Naive thymus-derived CD8-positive, alpha-beta T cell (primary cell): ENCODE results near the gene NAB1. TPM values are rescaled to one million over a fixed set of nuclear protein-coding genes. Genes with fewer than 3 reads are reported as not detected.

Source experiments
- ATAC-seq, 2 donors: fragments of 150-1000 bp; cut with Tn5 transposase in 1 of 2; sonication (Bioruptor Pico), chemical (Tn5 transposase) in 1 of 2; 1 replicate in 1 of 2; 2 replicates in 1 of 2; pipeline ENCODE4 v1.10.0; 2021; ENCODE audit warnings: mild to moderate bottlenecking in 2 of 2, moderate library complexity in 2 of 2
- POLR2A ChIA-PET: fragments of 350-600 bp; sonication (Branson Sonifier 250); formaldehyde crosslinking; loops from one replicate; lab custom pipeline; 2021; ENCODE audit warnings: antibody characterized with exemption; lab: Charles Lee
- DNase-seq, 10 donors: peaks; one replicate each; pipeline versions ENCODE4 v3.0.0 to v3.0.0-alpha.2; 2020 to 2022
- H3K27ac Mint-ChIP-seq, 10 donors: one replicate each; pipeline ENCODE4 v1.8.0; 2020 to 2022; ENCODE audit warnings: mild to moderate bottlenecking in 10 of 10, mixed read lengths in 10 of 10, moderate library complexity in 4 of 10, inconsistent platforms in 1 of 10
- H3K27me3 Mint-ChIP-seq, 5 donors: one replicate each; pipeline ENCODE4 v1.8.0; 2021 to 2022; ENCODE audit warnings: mixed read lengths in 5 of 5
- H3K36me3 Mint-ChIP-seq, 3 donors: one replicate each; pipeline ENCODE4 v1.8.0; 2020 to 2022; ENCODE audit warnings: mixed read lengths in 3 of 3, mild to moderate bottlenecking in 2 of 3, inconsistent platforms in 1 of 3
- H3K4me1 Mint-ChIP-seq, 4 donors: one replicate each; pipeline ENCODE4 v1.8.0; 2021 to 2022; ENCODE audit warnings: mixed read lengths in 4 of 4
- H3K4me3 Mint-ChIP-seq, 10 donors: one replicate each; pipeline ENCODE4 v1.8.0; 2020 to 2022; ENCODE audit warnings: mild to moderate bottlenecking in 10 of 10, mixed read lengths in 10 of 10, moderate library complexity in 6 of 10, inconsistent platforms in 1 of 10
- H3K9me3 Mint-ChIP-seq, 9 donors: one replicate each; pipeline ENCODE4 v1.8.0; 2020 to 2022; ENCODE audit warnings: mixed read lengths in 9 of 9, mild to moderate bottlenecking in 3 of 9, inconsistent platforms in 1 of 9, moderate library complexity in 1 of 9
- polyA plus RNA-seq, 3 donors: library from polyadenylated mRNA; unstranded; fragments of 300-500 nt; fragmentation: Illumina TruSeq; gene quantifications; one replicate each; pipeline ENCODE4 v1.2.3, GENCODE V29; 2021
- total RNA-seq, 8 experiments: library from RNA in 2 of 8; stranded (reverse) in 2 of 8; gene quantifications; one replicate each; pipeline ENCODE4 v1.2.3 and lab custom pipeline; 2021 to 2026

The NAB1 gene
- total and polyA plus RNA-seq, 5 experiments from 2014 or later = 2.7 to 24.3 (median 4.3) TPM

DNA sequence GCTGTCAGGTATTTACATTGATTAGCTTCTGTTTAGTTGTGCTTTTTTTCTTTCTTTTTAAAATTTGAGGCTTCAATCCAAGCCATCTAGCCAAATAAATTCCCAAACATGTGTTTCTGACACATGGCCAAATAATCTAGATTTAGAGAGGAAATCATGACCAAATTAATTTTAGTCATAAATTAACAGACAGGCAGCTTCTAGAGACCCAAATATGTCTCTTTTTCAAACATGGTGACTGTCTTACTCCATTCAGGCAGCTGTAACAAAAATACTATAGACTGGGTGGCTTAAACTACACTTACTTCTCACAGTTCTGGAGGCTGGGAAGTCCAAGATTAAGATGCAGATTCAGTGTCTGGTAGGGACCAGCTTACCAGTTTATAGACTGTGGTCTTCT is 23.2 kb upstream of the NAB1 start:
- peaks cover 0 to 8% (median 0%) of the 10 kb centered on the region in 9 donors for H3K9me3 Mint-ChIP-seq
- ATAC-seq = no peak
- peaks cover 0 to under 1% (median 0%) of the 10 kb centered on the region in 3 donors for H3K36me3 Mint-ChIP-seq

GRCh38 chr2:190626641-190627210 is 22.2 kb upstream of the NAB1 start:
- no peaks in the 10 kb centered on the region for H3K27me3 Mint-ChIP-seq
- POLR2A ChIA-PET = no interaction called here
- H3K9me3 Mint-ChIP-seq = peaks cover 0 to 8% (median 0%) of the 10 kb centered on the region in 9 donors
- DNase-seq (no peak), ATAC-seq (no peak)
- H3K36me3 Mint-ChIP-seq = no peaks in the 10 kb centered on the region
- peaks cover 21 to 35% (median 27%) of the 10 kb centered on the region in 4 donors for H3K4me1 Mint-ChIP-seq
- H3K27ac Mint-ChIP-seq = peak overlapping the region in 2 of 10 donors; percentile 30 to 35
- H3K4me3 Mint-ChIP-seq = peak overlapping the region in 2 of 10 donors; percentile 4 to 34

More for the DNA sequence above, 23.2 kb upstream of the NAB1 start:
- H3K27me3 Mint-ChIP-seq = no peaks in the 10 kb centered on the region
- DNase-seq = no peak
- no peak overlapping the region for H3K27ac Mint-ChIP-seq
- H3K4me1 Mint-ChIP-seq = peaks cover 21 to 35% (median 27%) of the 10 kb centered on the region in 4 donors
- POLR2A ChIA-PET = no interaction called here
- H3K4me3 Mint-ChIP-seq = no peak overlapping the region

DNA sequence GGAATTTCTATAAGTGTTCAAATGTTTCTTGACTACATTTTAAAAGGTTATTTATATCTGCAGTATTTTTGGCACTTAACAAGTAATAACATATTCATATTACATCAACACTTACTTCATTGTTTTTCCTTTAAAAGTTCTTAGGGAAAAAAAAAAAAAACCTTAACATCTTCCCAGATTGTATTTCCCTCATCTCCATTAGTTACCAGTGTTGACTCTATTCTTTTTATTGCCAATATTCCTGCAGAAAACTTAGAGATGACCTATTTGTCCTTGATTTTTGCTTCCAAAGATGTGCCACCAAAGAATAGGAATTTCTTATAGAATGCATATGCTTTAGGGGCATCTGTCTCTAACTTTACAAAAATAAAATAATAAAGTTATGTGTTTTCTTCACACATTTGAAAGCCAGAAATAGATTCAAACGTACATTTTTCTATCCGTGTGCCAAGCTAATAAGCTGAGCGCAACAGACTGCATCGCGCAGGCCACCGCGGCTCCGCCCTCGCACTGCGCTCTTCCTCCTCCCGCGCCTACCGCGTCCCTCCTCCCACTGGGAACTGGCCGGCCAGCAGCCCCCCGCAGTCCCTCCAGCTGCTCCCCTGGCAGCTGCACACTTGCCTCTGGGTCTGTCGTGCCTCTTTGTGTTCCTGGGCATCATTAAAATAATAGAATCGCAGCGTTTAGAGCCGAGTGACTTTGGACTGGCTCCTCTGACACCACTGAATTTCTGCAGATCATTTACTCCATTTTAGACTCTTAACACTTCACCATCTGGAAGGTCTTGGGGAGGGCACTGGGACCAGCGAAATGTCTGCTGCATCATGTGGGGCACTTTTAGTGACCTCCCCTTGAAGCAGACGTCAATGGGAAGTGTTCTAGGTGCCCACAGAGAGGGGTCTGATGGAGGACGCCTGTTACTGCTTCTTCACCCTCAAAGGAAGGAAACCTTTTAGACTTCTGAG is 21.2 kb upstream of the NAB1 start:
- H3K36me3 Mint-ChIP-seq = no peaks in the 10 kb centered on the region
- H3K4me1 Mint-ChIP-seq = peaks cover 21 to 35% (median 27%) of the 10 kb centered on the region in 4 donors
- H3K9me3 Mint-ChIP-seq = peaks cover 0 to 8% (median 0%) of the 10 kb centered on the region in 9 donors
- H3K27ac Mint-ChIP-seq = peak overlapping the region; percentile 86 to 97 (median 94)
- peak overlapping the region; percentile 92 to 99 (median 96) for H3K4me3 Mint-ChIP-seq
- POLR2A ChIA-PET = interaction anchor here (0.5 to 2.2 kb wide), 4 partner anchors 21 to 99 kb away, joined by 3 to 14 read pairs (median 3); partner anchors contain the start of gene NAB1
- ATAC-seq = peak; percentile 91 to 93
- peak in 8 of 10 donors; percentile 17 to 63 (median 44) for DNase-seq
- no peaks in the 10 kb centered on the region for H3K27me3 Mint-ChIP-seq

DNA sequence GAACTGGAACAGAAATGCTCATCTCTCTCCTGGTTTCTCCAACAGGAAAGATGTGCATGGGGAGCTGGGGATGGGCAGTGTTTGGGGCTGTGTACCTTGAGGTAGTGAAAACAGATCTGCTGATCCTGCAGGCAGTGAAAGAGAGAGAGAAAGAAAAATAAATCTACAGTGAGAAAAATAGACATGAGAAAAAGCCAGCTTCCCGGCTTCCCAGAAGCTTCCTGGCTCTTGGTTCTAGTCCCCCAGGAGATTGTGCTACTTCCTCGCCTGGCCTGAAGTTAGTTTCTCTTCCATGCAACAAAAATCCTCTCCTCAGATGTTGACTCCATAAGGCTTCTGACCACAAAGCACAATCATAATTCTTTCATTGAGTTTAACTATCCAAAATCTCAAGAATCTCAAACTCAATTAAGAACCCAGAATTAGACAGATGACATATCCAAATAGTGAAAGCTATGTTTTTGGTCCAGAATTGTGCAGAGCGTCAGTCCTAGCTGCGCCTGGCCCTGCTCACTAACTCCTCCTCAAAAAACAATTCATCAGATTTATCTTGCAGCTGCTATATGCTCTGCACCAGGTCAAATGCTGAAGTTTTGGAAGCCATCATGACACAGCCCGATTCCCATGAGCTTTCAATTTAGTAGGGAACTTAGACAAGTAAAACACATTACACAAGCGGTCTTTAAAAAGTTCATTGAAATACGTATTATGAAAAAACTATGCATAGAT is 20.1 kb upstream of the NAB1 start:
- POLR2A ChIA-PET = interaction anchor here (1.0 to 2.2 kb wide), 2 partner anchors 9 to 20 kb away, joined by 3 to 14 read pairs; partner anchors contain the start of gene NAB1
- DNase-seq (no peak), ATAC-seq (no peak)
- peak overlapping the region; percentile 0 to 97 (median 94) for H3K27ac Mint-ChIP-seq
- peaks cover 14 to 27% (median 23%) of the 10 kb centered on the region in 4 donors for H3K4me1 Mint-ChIP-seq
- no peaks in the 10 kb centered on the region for H3K36me3 Mint-ChIP-seq
- peak overlapping the region; percentile 92 to 99 (median 96) for H3K4me3 Mint-ChIP-seq
- no peaks in the 10 kb centered on the region for H3K27me3 Mint-ChIP-seq
- H3K9me3 Mint-ChIP-seq = peaks cover 0 to 5% (median 0%) of the 10 kb centered on the region in 9 donors

- ATAC-seq (no peak), DNase-seq (no peak)
- no peaks in the 10 kb centered on the region for H3K9me3 Mint-ChIP-seq
- peaks cover 0 to 6% (median 2%) of the 10 kb centered on the region in 4 donors for H3K4me1 Mint-ChIP-seq
- H3K27ac Mint-ChIP-seq = no peak overlapping the region
- no peaks in the 10 kb centered on the region for H3K36me3 Mint-ChIP-seq
- no peak overlapping the region for H3K4me3 Mint-ChIP-seq
- POLR2A ChIA-PET = no interaction called here
- no peaks in the 10 kb centered on the region for H3K27me3 Mint-ChIP-seq
Measured at GRCh38 chr2:190634381-190634780, 14.5 kb upstream of the NAB1 start.

- Mint-ChIP-seq H3K27me3 (no peaks in the 10 kb centered on the region), H3K4me3 (no peak overlapping the region), H3K9me3 (no peaks in the 10 kb centered on the region), H3K4me1 (no peaks in the 10 kb centered on the region), H3K27ac (no peak overlapping the region), H3K36me3 (no peaks in the 10 kb centered on the region)
- peak in 1 of 2 donors; percentile 33 for ATAC-seq
- POLR2A ChIA-PET = no interaction called here
- DNase-seq = no peak
Measured at GRCh38 chr2:190635781-190636180, 13.1 kb upstream of the NAB1 start.

GRCh38 chr2:190636361-190636760 is 12.5 kb upstream of the NAB1 start:
- H3K27ac Mint-ChIP-seq = no peak overlapping the region
- H3K4me1 Mint-ChIP-seq = peaks cover 0 to 4% (median 0%) of the 10 kb centered on the region in 4 donors
- no peak overlapping the region for H3K4me3 Mint-ChIP-seq
- POLR2A ChIA-PET = no interaction called here
- H3K36me3 Mint-ChIP-seq = no peaks in the 10 kb centered on the region
- DNase-seq (no peak), ATAC-seq (no peak)
- no peaks in the 10 kb centered on the region for H3K27me3 Mint-ChIP-seq
- H3K9me3 Mint-ChIP-seq = no peaks in the 10 kb centered on the region

- Mint-ChIP-seq H3K27me3 (no peaks in the 10 kb centered on the region), H3K36me3 (no peaks in the 10 kb centered on the region), H3K4me3 (no peak overlapping the region), H3K27ac (peak overlapping the region in 3 of 10 donors; percentile 11 to 47 (median 36)), H3K9me3 (no peaks in the 10 kb centered on the region), H3K4me1 (peaks cover 0 to 4% (median 0%) of the 10 kb centered on the region in 4 donors)
- POLR2A ChIA-PET = interaction anchor here (0.6 kb wide), 1 partner anchor 208 kb away, joined by 3 read pairs; no protein-coding TSS in a partner anchor
- DNase-seq (no peak), ATAC-seq (no peak)
Measured at GRCh38 chr2:190637281-190637734, 11.6 kb upstream of the NAB1 start.

- no peak overlapping the region for H3K4me3 Mint-ChIP-seq
- H3K9me3 Mint-ChIP-seq = no peaks in the 10 kb centered on the region
- no peak for DNase-seq
- H3K27me3 Mint-ChIP-seq = no peaks in the 10 kb centered on the region
- no peaks in the 10 kb centered on the region for H3K36me3 Mint-ChIP-seq
- H3K4me1 Mint-ChIP-seq = peaks cover 0 to 4% (median 0%) of the 10 kb centered on the region in 4 donors
- POLR2A ChIA-PET = no interaction called here
- no peak for ATAC-seq
- H3K27ac Mint-ChIP-seq = peak overlapping the region in 1 of 10 donors; percentile 51
Measured at GRCh38 chr2:190637903-190638618, 10.8 kb upstream of the NAB1 start.

DNA sequence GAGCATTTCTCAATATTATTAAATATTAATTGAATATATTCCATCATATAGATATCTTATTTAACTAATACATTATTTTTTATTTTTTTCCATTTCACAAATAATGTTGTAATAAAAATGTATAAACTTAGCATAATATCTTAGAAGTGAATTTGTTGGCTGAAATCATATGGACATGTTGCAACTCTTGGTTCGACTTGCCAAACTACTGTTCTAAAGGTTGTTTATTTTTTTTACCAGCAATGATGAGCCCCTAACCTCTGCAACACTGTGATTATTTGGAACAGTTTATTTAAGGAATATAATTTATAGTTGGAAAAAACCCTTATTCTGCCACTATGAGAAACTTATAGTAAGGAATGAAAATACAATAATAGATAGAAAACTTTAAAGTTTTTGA is 8.8 kb upstream of the NAB1 start:
- H3K4me3 Mint-ChIP-seq = no peak overlapping the region
- no peak for ATAC-seq

DNA sequence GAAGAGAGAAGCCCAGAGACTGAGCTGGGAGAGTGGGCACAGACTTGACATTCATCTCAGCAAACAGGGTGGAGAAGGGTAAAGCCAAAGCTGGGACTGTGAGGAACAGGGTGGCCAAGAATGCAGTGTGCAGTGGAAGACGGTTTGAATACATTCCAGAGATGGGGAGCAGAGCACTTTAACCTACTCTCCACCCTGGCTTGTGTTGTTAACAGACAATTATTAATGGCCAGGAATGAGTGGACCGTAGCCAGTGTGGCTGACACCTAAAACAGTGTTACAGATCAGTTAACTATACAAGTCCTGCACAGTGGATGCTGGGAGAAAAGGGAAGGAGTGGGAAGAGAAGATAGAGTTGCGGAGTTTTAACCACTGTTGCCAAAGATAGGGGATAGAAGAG is 7.4 kb upstream of the NAB1 start:
- no peaks in the 10 kb centered on the region for H3K36me3 Mint-ChIP-seq
- POLR2A ChIA-PET = interaction anchor here (0.6 kb wide), 1 partner anchor 878 kb away, joined by 4 read pairs; no protein-coding TSS in a partner anchor
- peak overlapping the region in 1 of 10 donors; percentile 28 for H3K27ac Mint-ChIP-seq
- no peak overlapping the region for H3K4me3 Mint-ChIP-seq
- H3K27me3 Mint-ChIP-seq = no peaks in the 10 kb centered on the region
- peaks cover 6 to 15% (median 6%) of the 10 kb centered on the region in 4 donors for H3K4me1 Mint-ChIP-seq
- DNase-seq (no peak), ATAC-seq (no peak)
- no peaks in the 10 kb centered on the region for H3K9me3 Mint-ChIP-seq

More for the DNA sequence above, 8.8 kb upstream of the NAB1 start:
- no peaks in the 10 kb centered on the region for H3K9me3 Mint-ChIP-seq
- H3K36me3 Mint-ChIP-seq = no peaks in the 10 kb centered on the region
- H3K4me1 Mint-ChIP-seq = peaks cover 0 to 8% (median 2%) of the 10 kb centered on the region in 4 donors
- no peaks in the 10 kb centered on the region for H3K27me3 Mint-ChIP-seq
- POLR2A ChIA-PET = no interaction called here
- no peak overlapping the region for H3K27ac Mint-ChIP-seq
- no peak for DNase-seq
